Tibial nerve (tissue), 4 donors: Measurements from ENCODE around the gene DNMT3B.

Experiments
- EP300 ChIP-seq, 2 donors: sonication (generic); formaldehyde crosslinking; IDR thresholded peaks; one replicate each; pipeline ENCODE4 v1.6.1; 2017; ENCODE audit warnings: antibody characterized with exemption in 2 of 2, mild to moderate bottlenecking in 1 of 2
- POLR2A ChIP-seq, 2 donors: fragments of 450-650 bp; IDR thresholded peaks; one replicate each; pipeline ENCODE4 v1.6.1; 2017; ENCODE audit warnings: antibody characterized with exemption in 2 of 2, mild to moderate bottlenecking in 2 of 2, moderate library complexity in 2 of 2
- TF ChIP-seq, protein P1 (sequence below), 5 experiments: fragments of 200-600 bp in 3 of 5; fragments of 450-650 bp in 2 of 5; sonication (generic) in 3 of 5; IDR thresholded peaks; one replicate each; pipeline ENCODE4 v1.5.1; 2016 to 2019; ENCODE audit warnings: antibody characterized with exemption in 5 of 5, mild to moderate bottlenecking in 3 of 5, moderate library complexity in 2 of 5

DNA sequence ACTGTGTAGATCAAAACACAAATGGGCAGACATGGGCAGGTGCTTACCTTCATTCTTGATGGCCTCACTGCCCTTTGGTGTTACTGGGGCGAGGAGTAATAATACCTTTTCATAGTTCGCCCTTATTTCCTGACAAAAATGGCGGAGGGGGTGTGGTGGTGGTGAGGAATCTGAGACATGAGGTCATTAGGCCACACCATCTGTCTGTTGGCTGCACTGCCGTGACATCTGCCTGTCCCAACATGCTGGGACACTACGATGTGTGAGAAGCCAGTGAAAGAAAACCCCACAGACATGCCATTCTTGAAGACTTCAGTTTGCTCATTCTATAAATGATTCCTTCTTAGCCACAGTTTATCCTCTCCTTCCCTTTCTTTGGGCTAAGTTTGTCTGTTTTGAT is 44.2 kb downstream of the DNMT3B start:
- TF ChIP-seq, protein P1, sequence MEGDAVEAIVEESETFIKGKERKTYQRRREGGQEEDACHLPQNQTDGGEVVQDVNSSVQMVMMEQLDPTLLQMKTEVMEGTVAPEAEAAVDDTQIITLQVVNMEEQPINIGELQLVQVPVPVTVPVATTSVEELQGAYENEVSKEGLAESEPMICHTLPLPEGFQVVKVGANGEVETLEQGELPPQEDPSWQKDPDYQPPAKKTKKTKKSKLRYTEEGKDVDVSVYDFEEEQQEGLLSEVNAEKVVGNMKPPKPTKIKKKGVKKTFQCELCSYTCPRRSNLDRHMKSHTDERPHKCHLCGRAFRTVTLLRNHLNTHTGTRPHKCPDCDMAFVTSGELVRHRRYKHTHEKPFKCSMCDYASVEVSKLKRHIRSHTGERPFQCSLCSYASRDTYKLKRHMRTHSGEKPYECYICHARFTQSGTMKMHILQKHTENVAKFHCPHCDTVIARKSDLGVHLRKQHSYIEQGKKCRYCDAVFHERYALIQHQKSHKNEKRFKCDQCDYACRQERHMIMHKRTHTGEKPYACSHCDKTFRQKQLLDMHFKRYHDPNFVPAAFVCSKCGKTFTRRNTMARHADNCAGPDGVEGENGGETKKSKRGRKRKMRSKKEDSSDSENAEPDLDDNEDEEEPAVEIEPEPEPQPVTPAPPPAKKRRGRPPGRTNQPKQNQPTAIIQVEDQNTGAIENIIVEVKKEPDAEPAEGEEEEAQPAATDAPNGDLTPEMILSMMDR (IDR thresholded peaks at IDR 0.05): no peak
- TF ChIP-seq POLR2A (IDR thresholded peaks at IDR 0.05) (no peak), EP300 (IDR thresholded peaks at IDR 0.05) (no peak)
